ENCODE measurements around the gene SNX5. TPM values are rescaled to one million over a fixed set of nuclear protein-coding genes. Genes with fewer than 3 reads are reported as not detected.

SNX5 gene
- total RNA-seq, 1 experiment from 2014 or later, result 170 TPM

- POLR2A ChIA-PET, result interaction anchor here (1.0 to 2.6 kb wide), 3 partner anchors 22 to 450 kb away, joined by 3 to 9 read pairs (median 4); no protein-coding TSS in a partner anchor
- intact Hi-C loops (cut with micrococcal nuclease), result loop anchor here (10.0 kb wide), 1 partner anchor 457 kb away; the partner anchor contains the start of gene BFSP1
- H3K4me1 Mint-ChIP-seq (ENCODE audit: insufficient read depth, unreplicated experiment), result peaks cover 6% of the 10 kb centered on the region
- no peak for TF ChIP-seq CTCF (IDR thresholded peaks at IDR 0.05; ENCODE audit: unreplicated experiment)
- no peak for DNase-seq (ENCODE audit: unreplicated experiment)
- no peaks in the 10 kb centered on the region for H3K27me3 Mint-ChIP-seq (ENCODE audit: insufficient read depth, unreplicated experiment)
- no peak overlapping the region for H3K27ac Mint-ChIP-seq (ENCODE audit: low read depth, unreplicated experiment)
- BruUV-seq (replicated peaks), result no TSS peak
- CTCF ChIA-PET, result interaction anchor here (0.6 to 2.3 kb wide), 8 partner anchors 8 to 1895 kb away, joined by 3 to 8 read pairs (median 3); no protein-coding TSS in a partner anchor
- no peak overlapping the region for H3K4me3 Mint-ChIP-seq (ENCODE audit: unreplicated experiment)
- H3K9me3 Mint-ChIP-seq (ENCODE audit: unreplicated experiment), result no peaks in the 10 kb centered on the region
- H3K36me3 Mint-ChIP-seq (ENCODE audit: insufficient read depth, unreplicated experiment), result peaks cover 47% of the 10 kb centered on the region
These were observed 23.6 kb upstream of the SNX5 start for GRCh38 chr20:17992224-17992637.

GRCh38 chr20:17990278-17990972 lies 21.8 kb upstream of the SNX5 start:
- TSS peak; percentile 48 for BruUV-seq (replicated peaks)
- no peak for DNase-seq (ENCODE audit: unreplicated experiment)
- H3K27ac Mint-ChIP-seq (ENCODE audit: low read depth, unreplicated experiment), result no peak overlapping the region
- intact Hi-C loops (cut with micrococcal nuclease), result loop anchor here (10.0 kb wide), 1 partner anchor 456 kb away; the partner anchor contains the start of gene BFSP1
- no peaks in the 10 kb centered on the region for H3K27me3 Mint-ChIP-seq (ENCODE audit: insufficient read depth, unreplicated experiment)
- H3K36me3 Mint-ChIP-seq (ENCODE audit: insufficient read depth, unreplicated experiment), result peaks cover 55% of the 10 kb centered on the region
- CTCF ChIA-PET, result interaction anchor here (0.5 to 2.7 kb wide), 11 partner anchors 17 to 1189 kb away, joined by 3 to 8 read pairs (median 3); no protein-coding TSS in a partner anchor
- POLR2A ChIA-PET, result interaction anchor here (0.6 to 2.6 kb wide), 6 partner anchors 11 to 576 kb away, joined by 3 to 9 read pairs (median 3); no protein-coding TSS in a partner anchor
- H3K4me1 Mint-ChIP-seq (ENCODE audit: insufficient read depth, unreplicated experiment), result no peaks in the 10 kb centered on the region
- no peaks in the 10 kb centered on the region for H3K9me3 Mint-ChIP-seq (ENCODE audit: unreplicated experiment)
- no peak overlapping the region for H3K4me3 Mint-ChIP-seq (ENCODE audit: unreplicated experiment)
- TF ChIP-seq CTCF (IDR thresholded peaks at IDR 0.05; ENCODE audit: unreplicated experiment), result no peak

- intact Hi-C loops (cut with micrococcal nuclease), result no loop called here
- Mint-ChIP-seq H3K27ac (ENCODE audit: low read depth, unreplicated experiment) (no peak overlapping the region), H3K36me3 (ENCODE audit: insufficient read depth, unreplicated experiment) (peaks cover 49% of the 10 kb centered on the region), H3K27me3 (ENCODE audit: insufficient read depth, unreplicated experiment) (no peaks in the 10 kb centered on the region), H3K4me1 (ENCODE audit: insufficient read depth, unreplicated experiment) (no peaks in the 10 kb centered on the region), H3K4me3 (ENCODE audit: unreplicated experiment) (no peak overlapping the region), H3K9me3 (ENCODE audit: unreplicated experiment) (no peaks in the 10 kb centered on the region)
- POLR2A ChIA-PET, result interaction anchor here (1.0 to 7.9 kb wide), 3 partner anchors 11 to 30 kb away, joined by 3 to 100 read pairs (median 4); partner anchors contain the start of genes MGME1 and SNX5
- CTCF ChIA-PET, result interaction anchor here (0.7 to 7.5 kb wide), 4 partner anchors 9 to 30 kb away, joined by 3 to 64 read pairs (median 4); no protein-coding TSS in a partner anchor
- no peak for DNase-seq (ENCODE audit: unreplicated experiment)
- TF ChIP-seq CTCF (IDR thresholded peaks at IDR 0.05; ENCODE audit: unreplicated experiment), result no peak
- BruUV-seq (replicated peaks), result no TSS peak
These were observed 19.4 kb upstream of the SNX5 start for GRCh38 chr20:17987988-17988387.

- Mint-ChIP-seq H3K9me3 (ENCODE audit: unreplicated experiment) (no peaks in the 10 kb centered on the region), H3K36me3 (ENCODE audit: insufficient read depth, unreplicated experiment) (peaks cover 49% of the 10 kb centered on the region), H3K4me1 (ENCODE audit: insufficient read depth, unreplicated experiment) (no peaks in the 10 kb centered on the region), H3K27ac (ENCODE audit: low read depth, unreplicated experiment) (no peak overlapping the region), H3K27me3 (ENCODE audit: insufficient read depth, unreplicated experiment) (no peaks in the 10 kb centered on the region), H3K4me3 (ENCODE audit: unreplicated experiment) (no peak overlapping the region)
- ChIA-PET CTCF (interaction anchor here (0.7 to 7.5 kb wide), 11 partner anchors 8 to 480 kb away, joined by 3 to 64 read pairs (median 3); no protein-coding TSS in a partner anchor), POLR2A (interaction anchor here (0.5 to 7.9 kb wide), 4 partner anchors 16 to 308 kb away, joined by 3 to 100 read pairs (median 4); partner anchors contain the start of genes MGME1 and SNX5)
- intact Hi-C loops (cut with micrococcal nuclease), result no loop called here
- DNase-seq (ENCODE audit: unreplicated experiment), result no peak
- no TSS peak for BruUV-seq (replicated peaks)
- no peak for TF ChIP-seq CTCF (IDR thresholded peaks at IDR 0.05; ENCODE audit: unreplicated experiment)
These were observed 16.9 kb upstream of the SNX5 start for GRCh38 chr20:17985388-17986018.

Data from MCF 10A (cell line).